Upper lobe of right lung (tissue), 1 donor: ENCODE data around the gene SHISAL1. TPM values are rescaled to one million over a fixed set of nuclear protein-coding genes. Genes with fewer than 3 reads are reported as not detected.
A peak's percentile ranks its signal among the peaks of the same experiment; 100 is the strongest.

ENCODE experiments used
- ATAC-seq: fragments of 200-7000 bp; cut with Tn5 transposase; one replicate; pipeline ENCODE4 v1.9.1; 2020; ENCODE audit warnings: mild to moderate bottlenecking, moderate library complexity
- DNase-seq: peaks from one replicate; pipeline ENCODE4 v3.0.0-alpha.2; 2020
- H3K27ac ChIP-seq: fragments of 200-600 bp; one replicate; pipeline ENCODE4 v1.8.0; 2022
- H3K27me3 ChIP-seq: fragments of 200-600 bp; one replicate; pipeline ENCODE4 v1.8.0; 2022; ENCODE audit warnings: mild to moderate bottlenecking
- H3K36me3 ChIP-seq: fragments of 200-600 bp; one replicate; pipeline ENCODE4 v1.8.0; 2022
- H3K4me1 ChIP-seq: fragments of 200-600 bp; one replicate; pipeline ENCODE4 v1.8.0; 2022
- H3K4me3 ChIP-seq: fragments of 200-600 bp; one replicate; pipeline ENCODE4 v1.8.0; 2022; ENCODE audit warnings: mild to moderate bottlenecking
- H3K9me3 ChIP-seq: fragments of 200-600 bp; one replicate; pipeline ENCODE4 v1.8.0; 2022
- intact Hi-C: fragments of 100-400 bp; cut with DNase I; formaldehyde crosslinking; loops from one replicate; pipeline ENCODE4 v1.11.0; 2022
- total RNA-seq: library from RNA; stranded (reverse); fragmentation: NEBNext Ultra II Directional; extraction: Animal tissue kit (Norgen Biotek cat#: 25700); gene quantifications from one replicate; pipeline ENCODE4 v1.2.1, GENCODE V29; 2021
- TF ChIP-seq, protein P1 (sequence below): fragments of 200-600 bp; IDR thresholded peaks from one replicate; pipeline ENCODE4 v1.8.0; 2022; ENCODE audit warnings: antibody characterized with exemption
- donor health status: DM: no; HTN: yes; CAD: no; lungs with severe emphysema.

The SHISAL1 gene
- total RNA-seq, 1 donor from 2014 or later: 1.0 TPM

DNA sequence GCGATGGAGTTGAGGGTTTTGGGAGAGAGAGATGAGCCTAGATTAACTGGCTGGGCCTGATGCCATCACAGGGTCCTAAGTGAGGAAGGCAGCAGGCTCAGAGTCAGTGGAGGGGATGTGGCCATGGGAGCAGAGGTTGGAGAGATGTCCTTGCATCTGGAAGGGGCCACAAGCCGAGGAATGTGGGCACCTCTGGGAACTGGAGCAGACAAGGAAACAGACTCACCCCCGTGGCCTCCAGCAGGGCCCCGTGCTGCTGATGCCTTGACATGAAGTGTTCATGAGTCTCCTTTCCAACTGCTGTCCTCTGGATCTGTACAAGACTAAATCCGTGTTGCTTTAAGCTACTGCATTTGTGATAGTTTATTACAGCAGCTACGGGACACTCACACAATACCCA is 49.2 kb downstream of the SHISAL1 start:
- ATAC-seq (no peak), DNase-seq (peak; percentile 44)
- no peak overlapping the region for H3K4me3 ChIP-seq
- no peaks in the 10 kb centered on the region for H3K36me3 ChIP-seq
- no peak overlapping the region for H3K27ac ChIP-seq
- TF ChIP-seq, protein P1, sequence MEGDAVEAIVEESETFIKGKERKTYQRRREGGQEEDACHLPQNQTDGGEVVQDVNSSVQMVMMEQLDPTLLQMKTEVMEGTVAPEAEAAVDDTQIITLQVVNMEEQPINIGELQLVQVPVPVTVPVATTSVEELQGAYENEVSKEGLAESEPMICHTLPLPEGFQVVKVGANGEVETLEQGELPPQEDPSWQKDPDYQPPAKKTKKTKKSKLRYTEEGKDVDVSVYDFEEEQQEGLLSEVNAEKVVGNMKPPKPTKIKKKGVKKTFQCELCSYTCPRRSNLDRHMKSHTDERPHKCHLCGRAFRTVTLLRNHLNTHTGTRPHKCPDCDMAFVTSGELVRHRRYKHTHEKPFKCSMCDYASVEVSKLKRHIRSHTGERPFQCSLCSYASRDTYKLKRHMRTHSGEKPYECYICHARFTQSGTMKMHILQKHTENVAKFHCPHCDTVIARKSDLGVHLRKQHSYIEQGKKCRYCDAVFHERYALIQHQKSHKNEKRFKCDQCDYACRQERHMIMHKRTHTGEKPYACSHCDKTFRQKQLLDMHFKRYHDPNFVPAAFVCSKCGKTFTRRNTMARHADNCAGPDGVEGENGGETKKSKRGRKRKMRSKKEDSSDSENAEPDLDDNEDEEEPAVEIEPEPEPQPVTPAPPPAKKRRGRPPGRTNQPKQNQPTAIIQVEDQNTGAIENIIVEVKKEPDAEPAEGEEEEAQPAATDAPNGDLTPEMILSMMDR: no peak
- no peaks in the 10 kb centered on the region for H3K9me3 ChIP-seq
- H3K27me3 ChIP-seq: no peaks in the 10 kb centered on the region
- intact Hi-C loops: no loop called here
- no peaks in the 10 kb centered on the region for H3K4me1 ChIP-seq

DNA sequence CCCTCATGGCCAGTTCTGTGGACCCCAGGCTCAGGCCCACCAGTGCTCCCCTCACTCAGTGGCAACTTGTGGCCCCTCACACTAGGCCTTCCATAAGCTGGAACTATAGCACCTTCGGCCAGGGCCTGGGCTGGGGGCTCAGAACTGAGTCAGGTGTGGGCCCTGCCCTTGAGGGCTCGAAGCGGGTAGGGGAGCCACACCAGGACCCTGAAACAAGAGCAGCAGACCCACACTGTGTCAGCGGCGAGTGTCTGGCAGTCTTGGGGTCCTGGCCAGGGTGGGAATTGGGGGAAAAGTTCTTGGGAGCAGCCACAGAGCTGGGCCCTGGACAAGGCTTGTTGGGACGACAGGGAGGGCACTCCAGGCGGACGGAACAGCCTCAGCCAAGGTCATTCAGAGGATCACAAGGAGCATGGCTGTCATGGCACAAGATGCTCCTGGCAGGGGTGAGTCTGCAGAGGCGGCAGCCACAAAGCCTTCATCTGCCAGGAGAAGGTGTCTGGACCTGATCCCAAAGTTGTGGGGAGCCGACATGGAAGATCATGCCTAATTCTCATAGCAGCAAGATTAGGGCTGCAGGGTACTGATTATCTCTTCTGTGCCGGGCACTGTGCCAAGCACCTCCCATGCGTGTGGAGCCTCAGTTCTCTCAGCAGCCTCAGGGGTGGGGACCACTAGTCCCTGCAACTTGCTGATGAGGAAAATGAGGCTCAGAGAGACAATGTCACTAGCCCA is 50.7 kb downstream of the SHISAL1 start:
- H3K36me3 ChIP-seq: no peaks in the 10 kb centered on the region
- TF ChIP-seq, protein P1: no peak
- H3K27me3 ChIP-seq: no peaks in the 10 kb centered on the region
- intact Hi-C loops: no loop called here
- H3K27ac ChIP-seq: no peak overlapping the region
- no peak overlapping the region for H3K4me3 ChIP-seq
- H3K9me3 ChIP-seq: no peaks in the 10 kb centered on the region
- DNase-seq (peak; percentile 54), ATAC-seq (no peak)
- H3K4me1 ChIP-seq: no peaks in the 10 kb centered on the region

DNA sequence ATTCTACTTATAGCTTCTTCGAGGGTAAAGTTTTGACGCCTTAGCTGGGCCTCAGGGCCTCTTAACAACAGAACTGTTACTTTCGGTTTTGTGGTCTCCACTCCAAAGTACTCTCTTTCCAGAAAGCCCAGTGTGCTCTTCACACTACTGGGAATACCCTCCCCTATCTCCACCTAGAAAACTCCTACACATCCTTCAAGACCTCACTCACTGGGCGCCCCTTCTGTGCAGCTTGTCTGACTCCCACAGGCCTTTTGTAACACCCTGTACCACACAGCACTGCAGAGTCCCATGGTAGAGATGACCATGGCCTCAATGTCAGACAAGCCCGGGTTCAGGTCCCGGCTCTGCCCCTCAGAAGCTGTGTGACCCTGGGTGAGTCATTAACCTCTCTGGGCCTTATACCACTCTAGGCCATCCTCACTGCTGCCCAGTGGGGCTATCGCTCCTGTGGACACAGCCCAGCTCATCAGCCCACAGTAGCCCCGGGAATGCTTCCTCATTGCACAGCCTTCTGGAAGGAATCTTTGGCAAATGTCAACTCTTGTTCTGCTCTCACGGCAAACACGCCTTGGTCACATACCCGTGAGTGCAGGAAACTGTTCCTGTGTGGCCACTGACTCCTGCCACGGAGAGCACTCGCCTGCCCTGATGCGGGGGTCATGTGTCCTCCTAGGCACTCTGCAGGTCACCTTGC is 51.4 kb downstream of the SHISAL1 start:
- peak; percentile 20 for DNase-seq
- TF ChIP-seq, protein P1: no peak
- intact Hi-C loops: no loop called here
- H3K36me3 ChIP-seq: no peaks in the 10 kb centered on the region
- no peak for ATAC-seq
- no peak overlapping the region for H3K27ac ChIP-seq
- H3K9me3 ChIP-seq: no peaks in the 10 kb centered on the region
- no peak overlapping the region for H3K4me3 ChIP-seq
- no peaks in the 10 kb centered on the region for H3K27me3 ChIP-seq
- no peaks in the 10 kb centered on the region for H3K4me1 ChIP-seq

DNA sequence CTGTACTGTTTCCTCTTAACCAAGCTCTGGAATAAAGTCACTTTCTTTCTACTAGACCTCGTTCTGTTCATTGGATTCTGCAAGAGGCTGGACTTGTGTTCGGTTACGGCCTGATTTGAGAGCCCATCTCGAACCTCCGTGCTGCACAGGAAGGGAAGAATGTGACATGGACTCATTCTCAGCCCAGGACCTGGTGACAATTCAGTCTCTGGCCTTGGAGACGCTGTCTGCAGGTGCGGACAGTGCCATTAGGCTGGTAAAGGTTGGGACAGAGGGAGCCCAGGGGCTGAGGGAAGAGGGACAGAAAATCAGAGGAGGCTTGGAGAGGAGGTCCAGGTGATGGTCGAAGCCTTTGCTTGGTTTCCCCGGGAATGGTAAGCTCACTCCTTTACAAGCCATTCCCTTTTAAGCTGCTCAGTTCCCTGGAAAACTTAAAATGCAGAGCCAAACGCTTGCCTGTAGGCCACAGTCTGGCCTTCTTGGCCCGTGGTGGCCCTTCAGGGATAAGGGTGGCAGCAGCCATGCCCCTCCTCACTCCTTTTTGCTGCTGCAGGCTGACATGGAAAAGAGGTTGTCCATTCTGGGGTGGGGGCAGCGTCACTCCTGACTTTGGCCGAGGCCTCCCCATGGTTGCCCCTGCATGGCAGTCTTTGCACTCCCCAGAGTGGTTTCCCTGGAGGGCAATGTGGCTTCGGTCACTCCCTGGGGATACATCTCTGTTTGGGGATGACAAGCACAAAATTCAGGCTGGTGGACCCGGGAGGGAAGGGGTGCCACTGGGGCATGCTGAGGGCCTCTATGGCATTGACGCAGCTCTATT is 52.3 kb downstream of the SHISAL1 start:
- Histone ChIP-seq H3K27ac (no peak overlapping the region), H3K4me3 (no peak overlapping the region), H3K9me3 (no peaks in the 10 kb centered on the region), H3K4me1 (no peaks in the 10 kb centered on the region), H3K27me3 (no peaks in the 10 kb centered on the region), H3K36me3 (no peaks in the 10 kb centered on the region)
- DNase-seq (peak; percentile 35), ATAC-seq (no peak)
- TF ChIP-seq, protein P1: no peak
- intact Hi-C loops: no loop called here

DNA sequence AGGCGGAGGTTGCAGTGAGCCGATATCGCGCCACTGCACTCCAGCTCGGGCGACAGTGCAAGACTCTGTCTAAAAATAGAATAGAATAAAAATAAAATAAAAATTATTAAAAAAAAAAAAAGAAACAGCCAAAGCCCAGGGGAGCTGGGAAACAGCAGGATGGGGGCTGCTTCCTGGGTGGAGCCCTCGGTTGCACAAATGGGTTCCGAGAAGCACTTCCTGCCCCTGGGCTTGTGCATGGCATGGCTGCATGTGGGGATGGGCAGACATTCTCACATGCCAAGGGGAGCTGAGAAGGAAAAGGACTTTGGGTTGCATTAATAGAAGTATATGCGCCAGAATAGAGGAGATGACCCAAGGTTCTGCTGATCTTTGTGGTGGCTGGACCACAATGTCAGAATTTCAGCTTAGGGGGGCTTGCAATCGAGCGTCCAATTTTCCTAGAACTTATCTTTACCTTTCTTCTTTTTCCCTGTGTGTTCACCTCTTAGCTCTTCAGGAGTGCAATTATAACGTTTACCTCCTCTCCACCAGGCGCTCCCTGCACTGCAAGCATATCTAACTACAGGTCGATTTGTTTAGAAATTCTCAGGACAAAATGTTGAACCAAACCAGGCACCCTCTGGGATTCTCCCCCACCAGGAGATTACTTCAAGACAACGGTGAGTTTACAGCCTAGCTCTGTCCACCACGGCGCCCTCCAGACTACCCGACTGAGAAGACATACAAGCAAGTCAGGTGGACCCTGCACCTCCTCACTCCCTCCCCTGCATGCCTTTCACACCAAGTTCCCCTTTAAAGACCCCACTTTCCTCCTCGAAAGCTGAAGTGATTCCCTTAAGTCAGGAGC is 53.2 kb downstream of the SHISAL1 start:
- intact Hi-C loops: no loop called here
- Histone ChIP-seq H3K36me3 (no peaks in the 10 kb centered on the region), H3K27me3 (no peaks in the 10 kb centered on the region), H3K4me3 (no peak overlapping the region), H3K4me1 (no peaks in the 10 kb centered on the region), H3K9me3 (no peaks in the 10 kb centered on the region), H3K27ac (no peak overlapping the region)
- ATAC-seq (no peak), DNase-seq (no peak)
- TF ChIP-seq, protein P1: no peak
